GM18858 (cell line): Measurements from ENCODE around the gene LCN10.
"Not testable (repeated sequence)": the region's sequence is repeated elsewhere in the genome, so short reads cannot be mapped to it uniquely, and the experiment has no call there.

ENCODE experiments used
- ATAC-seq: cut with Tn5 transposase; IDR thresholded peaks from one replicate; pipeline ENCODE4 v1.9.1; 2021; ENCODE audit not compliant: unreplicated experiment

The LCN10 gene

GRCh38 chr9:136773386-136774044, 30.8 kb upstream of the LCN10 start:
- no peak for ATAC-seq

- no peak for ATAC-seq
Measured at GRCh38 chr9:136771907-136772415, 29.2 kb upstream of the LCN10 start.

DNA sequence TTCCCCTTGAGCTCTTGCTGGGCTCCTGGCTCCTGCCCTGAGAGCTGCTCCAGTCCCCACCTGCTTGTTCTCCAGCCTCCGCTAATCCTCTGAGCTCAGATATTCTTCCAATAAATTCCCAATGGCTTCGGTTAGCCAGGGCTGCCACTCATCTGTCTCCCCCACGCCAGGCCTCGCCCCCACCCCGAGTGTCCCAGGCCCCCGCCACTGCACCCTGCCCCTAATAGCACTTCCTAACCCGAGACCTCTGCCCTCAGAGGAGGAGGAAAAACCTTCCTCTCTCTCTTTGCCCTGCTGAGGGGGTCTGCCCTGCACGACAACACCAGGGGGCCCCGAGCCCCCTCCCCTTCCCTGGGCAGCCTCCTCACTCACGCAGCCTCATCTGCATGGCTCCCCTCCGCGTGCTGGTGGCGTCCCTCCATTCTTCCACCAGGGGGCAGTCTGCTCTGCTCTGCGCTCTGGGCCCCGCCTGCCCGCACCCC, 27.0 kb upstream of the LCN10 start:
- ATAC-seq: no peak

GRCh38 chr9:136766410-136767120, 23.8 kb upstream of the LCN10 start:
- ATAC-seq: not testable (repeated sequence)

DNA sequence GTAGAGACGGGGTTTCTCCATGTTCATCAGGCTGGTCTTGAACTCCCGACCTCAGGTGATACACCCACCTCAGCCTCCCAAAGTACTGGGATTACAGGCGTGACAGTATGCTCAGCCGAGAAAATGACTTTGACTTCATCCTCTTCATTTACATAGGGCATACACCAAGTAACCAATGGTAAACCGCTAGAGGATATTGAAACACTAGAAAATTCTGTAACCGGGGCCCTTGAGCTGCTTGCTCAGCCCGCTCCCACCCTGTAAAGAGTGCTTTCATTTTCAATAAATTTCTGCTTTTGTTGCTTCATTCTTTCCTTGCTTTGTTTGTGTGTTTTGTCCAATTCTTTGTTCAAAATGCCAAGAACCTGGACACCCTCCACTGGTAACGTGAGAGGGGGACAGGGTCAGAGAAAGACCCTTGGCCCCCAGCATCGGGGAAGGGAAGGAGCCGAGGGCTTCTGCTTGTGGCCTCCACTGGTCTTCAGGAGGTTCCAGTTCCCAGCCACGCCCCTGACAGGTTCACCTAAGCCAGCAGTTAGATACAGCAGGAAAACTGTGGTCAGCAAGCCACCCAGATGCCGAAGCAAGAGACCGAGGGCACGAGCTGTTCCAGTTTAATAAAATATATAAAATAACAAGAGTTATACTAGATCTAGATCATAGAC, 23.1 kb upstream of the LCN10 start:
- peak; percentile 43 for ATAC-seq

DNA sequence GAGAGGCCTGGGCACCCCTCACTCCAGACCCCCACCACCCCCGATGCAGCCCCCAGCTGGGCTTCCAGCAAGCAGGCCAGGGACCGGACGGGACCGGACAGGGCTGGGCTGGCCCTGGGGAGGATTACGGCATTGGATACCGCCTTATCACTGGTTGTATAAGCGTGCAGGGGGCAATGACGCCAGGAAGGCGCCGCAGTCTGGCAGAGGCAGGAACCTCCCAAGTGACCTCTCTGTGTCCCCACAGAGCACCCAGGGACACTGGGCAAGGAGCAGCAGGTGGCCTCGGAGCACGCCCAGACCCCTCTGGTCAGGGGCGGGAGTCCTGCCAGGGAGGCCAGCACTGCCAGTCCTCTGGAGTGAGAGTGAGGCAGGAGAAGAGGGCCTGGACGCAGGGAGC, 22.3 kb upstream of the LCN10 start:
- no peak for ATAC-seq

GRCh38 chr9:136764301-136764891, 21.7 kb upstream of the LCN10 start, which contains the start of gene LCN15:
Gene LCN15 (minus strand): TSS chr9:136764518. CDS start chr9:136764488, 30 bp downstream.
- ATAC-seq: no peak

DNA sequence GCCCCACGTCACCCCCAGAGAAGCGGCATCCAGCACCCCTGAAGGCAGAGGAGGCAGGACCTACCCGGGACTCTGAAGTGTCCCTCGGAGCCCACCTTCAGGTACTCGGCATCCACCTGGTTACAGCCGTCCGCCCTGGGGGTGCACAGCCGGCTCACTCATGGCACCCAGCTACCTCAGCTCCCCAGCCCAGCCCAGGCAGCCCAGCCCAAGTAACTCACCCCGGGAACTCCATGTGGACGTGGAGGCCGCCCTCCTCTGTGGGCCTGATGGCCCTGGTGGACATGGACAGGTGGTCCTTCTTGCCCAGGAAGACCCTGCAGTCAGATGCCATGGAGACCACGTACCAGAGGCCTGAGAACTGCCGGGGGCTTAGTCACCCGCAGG, 20.9 kb upstream of the LCN10 start:
- ATAC-seq: no peak

DNA sequence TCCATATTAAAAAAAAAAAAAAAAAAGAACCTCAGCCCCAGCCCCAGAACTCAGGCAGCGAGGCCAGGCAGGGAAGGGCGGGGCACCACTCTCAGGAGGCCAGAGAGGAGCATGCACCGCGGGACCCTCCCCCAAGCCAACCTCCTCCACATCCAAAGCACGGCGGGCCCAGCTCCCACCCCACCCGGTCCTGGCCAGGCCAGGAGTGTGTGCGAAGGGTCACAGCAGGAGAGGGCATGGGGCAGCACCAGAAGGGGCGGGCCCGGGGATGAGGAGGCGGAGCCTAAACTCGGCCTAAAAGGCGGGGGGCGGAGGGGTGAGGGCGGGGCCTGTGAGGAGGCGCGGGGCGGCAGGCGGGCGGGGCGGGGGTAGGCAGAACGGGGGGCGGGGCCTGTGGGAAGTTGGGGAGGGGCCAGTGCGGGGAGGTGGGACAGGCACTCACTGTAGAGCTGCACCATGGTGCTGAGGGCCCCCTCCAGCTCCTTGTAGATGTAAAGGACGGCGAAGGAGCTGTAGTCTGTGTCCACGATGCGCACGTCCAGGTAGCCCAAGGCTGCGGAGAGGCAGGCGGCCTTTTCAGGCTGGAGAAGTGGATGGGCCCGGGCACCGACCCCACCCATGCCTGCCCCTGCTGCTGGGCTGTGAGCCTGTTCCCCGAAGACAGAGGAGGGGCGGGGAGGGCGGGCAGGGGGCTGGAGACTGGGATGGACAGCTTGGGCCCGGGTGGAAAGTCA, 20.3 kb upstream of the LCN10 start:
- no peak for ATAC-seq

DNA sequence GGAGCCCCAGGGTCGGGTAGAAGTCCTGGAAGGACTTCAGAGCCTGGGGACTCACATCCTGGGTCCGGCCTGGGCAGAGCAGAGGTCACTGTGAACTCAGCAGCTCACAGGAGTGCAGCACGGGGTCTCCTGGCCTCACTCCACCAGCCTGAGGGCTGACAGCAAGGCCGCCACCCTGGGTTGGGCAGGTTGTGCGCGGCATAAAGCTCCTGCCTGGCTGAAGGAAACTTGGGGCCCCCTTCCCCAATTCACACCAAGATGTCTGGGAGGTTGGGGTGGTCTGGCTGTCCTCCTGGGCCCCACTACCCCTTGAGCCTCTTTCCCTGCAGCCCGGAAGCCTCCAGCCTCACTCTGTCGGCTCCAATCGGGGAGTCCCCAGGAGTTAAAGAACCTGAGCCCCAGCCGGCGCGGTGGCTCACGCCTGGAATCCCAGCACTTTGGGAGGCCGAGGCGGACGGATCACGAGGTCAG, 19.5 kb upstream of the LCN10 start:
- no peak for ATAC-seq

DNA sequence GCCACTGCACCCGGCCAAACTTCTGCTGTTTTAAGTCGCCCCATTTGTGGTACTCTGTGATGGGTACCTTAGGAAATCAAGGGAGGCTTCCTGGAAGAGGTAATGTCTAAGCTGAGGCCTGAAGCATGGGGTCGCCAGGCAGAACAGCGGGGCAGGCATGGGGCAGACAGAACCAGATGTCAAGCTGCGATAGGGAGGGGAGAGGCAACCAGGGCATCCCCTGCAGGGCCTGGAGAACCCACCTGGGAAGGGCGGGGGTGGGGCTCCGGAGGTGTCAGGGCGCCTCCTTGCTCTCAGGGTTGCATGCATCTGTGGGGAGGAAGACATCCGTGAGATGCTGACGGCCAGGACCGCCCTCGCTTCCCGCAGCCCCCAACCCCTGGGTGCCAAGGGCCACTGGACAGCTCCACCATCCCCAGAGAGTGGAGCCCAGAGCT, 18.8 kb upstream of the LCN10 start:
- no peak for ATAC-seq

GRCh38 chr9:136760834-136761544, 18.2 kb upstream of the LCN10 start:
- ATAC-seq: not testable (repeated sequence)

DNA sequence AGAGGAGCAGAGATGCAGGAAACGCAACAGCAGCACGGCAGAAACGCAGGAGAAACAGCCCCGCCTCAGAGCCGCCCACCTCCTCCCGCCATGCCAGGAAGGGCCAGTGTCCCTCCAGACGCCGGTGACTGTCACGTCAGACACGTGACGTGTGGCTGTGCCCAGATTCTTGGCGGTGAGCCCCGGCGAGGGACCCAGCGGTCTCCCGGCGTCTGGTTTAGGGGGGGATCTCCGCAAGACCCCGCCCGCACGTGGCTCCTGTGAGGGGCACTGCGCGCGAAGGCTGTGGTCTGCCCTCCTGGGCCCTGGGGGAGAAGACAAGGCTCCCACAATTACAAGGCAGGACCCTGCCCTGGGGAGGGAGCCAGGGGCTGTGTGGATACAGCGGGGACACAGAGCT, 17.7 kb upstream of the LCN10 start:
- ATAC-seq: no peak

DNA sequence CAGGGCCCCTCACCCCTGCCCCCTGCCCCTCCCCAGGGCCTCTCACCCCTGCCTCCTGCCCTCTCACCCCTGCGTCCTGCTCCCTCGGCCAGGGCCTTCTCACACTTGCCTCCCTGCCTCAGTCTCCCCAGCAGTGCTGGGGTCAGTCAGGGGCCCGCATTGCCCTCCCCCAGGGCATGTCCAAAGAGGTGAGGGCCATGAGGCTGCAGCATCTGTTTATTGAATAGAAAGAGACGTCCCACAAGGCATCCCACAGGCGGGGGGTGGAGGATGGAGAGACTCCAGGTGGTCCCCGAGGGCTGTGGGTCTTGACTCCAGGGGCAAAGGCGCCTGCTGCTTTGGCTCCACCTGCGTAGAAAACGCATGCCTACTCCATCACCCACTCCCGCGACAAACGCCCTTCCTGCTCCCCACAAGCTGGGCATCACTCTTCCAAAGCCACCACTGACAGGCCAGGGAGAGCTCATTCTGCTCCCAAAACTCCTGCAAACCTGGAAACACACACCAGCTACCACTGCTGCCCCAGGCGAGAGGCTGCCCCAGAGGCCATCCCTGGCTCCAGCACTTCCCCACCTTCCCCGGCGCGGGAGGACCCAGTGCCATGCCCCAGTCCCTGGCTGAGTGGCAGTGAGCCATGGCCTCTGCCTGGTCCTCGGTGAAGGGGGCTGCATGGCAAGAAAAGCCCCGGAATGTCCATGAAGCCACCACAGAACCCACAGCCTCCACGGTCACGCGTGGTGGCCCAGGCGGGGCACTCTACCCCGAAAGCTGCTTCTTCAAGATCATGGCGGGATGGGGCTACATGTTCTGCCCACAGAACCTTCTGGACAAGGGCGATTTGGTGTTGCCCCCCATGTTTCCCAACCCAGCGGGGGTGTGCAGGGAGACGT, 16.9 kb upstream of the LCN10 start:
- no peak for ATAC-seq

DNA sequence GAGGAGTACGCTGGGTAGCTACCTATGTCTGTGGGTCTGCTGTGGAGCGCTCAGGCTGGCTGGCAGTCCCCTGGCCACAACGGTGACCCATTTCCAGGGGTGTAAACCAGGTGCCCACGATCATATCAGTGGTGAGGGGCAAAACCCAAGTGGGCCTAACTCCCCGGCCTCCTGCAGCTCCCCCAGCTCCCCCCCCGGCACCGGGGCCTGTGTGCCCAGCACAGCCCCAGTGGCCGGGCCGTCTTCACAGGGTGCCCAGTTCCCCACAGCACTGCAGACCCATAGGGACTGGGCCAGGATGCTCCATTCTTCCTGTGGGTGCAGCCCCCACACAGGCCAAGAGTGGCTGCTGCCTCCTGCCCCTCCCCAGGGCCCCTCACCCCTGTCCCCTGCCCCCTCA, 16.3 kb upstream of the LCN10 start:
- no peak for ATAC-seq

GRCh38 chr9:136757751-136758140, 15.0 kb upstream of the LCN10 start:
- no peak for ATAC-seq

GRCh38 chr9:136757328-136757727, 14.6 kb upstream of the LCN10 start:
- ATAC-seq: no peak

DNA sequence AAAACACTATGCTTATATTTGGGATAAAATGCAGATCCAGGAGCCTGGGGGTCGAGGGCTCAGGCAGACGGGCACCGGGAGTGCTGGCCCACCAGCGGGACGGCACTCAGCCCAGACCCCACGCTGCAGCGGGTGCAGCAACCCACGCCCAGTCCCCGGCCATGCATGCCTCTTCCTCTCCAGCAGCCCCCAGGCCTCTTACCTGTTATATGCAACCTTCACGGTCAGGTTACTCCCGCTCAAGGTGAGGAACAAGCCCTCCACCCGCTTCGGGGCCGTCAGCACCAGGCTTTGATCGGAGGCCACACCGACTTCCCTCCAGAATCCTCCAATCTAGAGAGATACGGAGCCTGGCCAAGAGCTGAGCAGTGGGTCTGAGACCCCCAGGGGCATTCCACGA, 14.1 kb upstream of the LCN10 start:
- no peak for ATAC-seq

GRCh38 chr9:136756134-136756438, 13.3 kb upstream of the LCN10 start:
- no peak for ATAC-seq
